Measurements from ENCODE around the gene STARD9.
A peak's percentile ranks its signal among the peaks of the same experiment; 100 is the strongest.
"Not testable (repeated sequence)": the region's sequence is repeated elsewhere in the genome, so short reads cannot be mapped to it uniquely, and the experiment has no call there.

Gene STARD9

GRCh38 chr15:42593143-42593542 is 17.7 kb downstream of the STARD9 start:
- TF ChIP-seq POLR2A (IDR thresholded peaks at IDR 0.05; ENCODE audit: extremely low read depth, insufficient read length) (no peak), CTCF (IDR thresholded peaks at IDR 0.05; ENCODE audit: low read depth, low read length) (no peak), MAX (IDR thresholded peaks at IDR 0.05; ENCODE audit: low read depth, low read length) (no peak), MYC (IDR thresholded peaks at IDR 0.05; ENCODE audit: low read depth, low read length) (no peak)
- no peak for DNase-seq (ENCODE audit: low read depth)
- H3K4me3 ChIP-seq (ENCODE audit: low read depth, low read length) = no peak overlapping the region

GRCh38 chr15:42594095-42594494 is 18.7 kb downstream of the STARD9 start:
- DNase-seq (ENCODE audit: low read depth) = no peak
- TF ChIP-seq MAX (IDR thresholded peaks at IDR 0.05; ENCODE audit: low read depth, low read length) (no peak), MYC (IDR thresholded peaks at IDR 0.05; ENCODE audit: low read depth, low read length) (no peak), POLR2A (IDR thresholded peaks at IDR 0.05; ENCODE audit: extremely low read depth, insufficient read length) (no peak), CTCF (IDR thresholded peaks at IDR 0.05; ENCODE audit: low read depth, low read length) (no peak)
- no peak overlapping the region for H3K4me3 ChIP-seq (ENCODE audit: low read depth, low read length)

GRCh38 chr15:42595626-42596240 is 20.3 kb downstream of the STARD9 start:
- TF ChIP-seq POLR2A (IDR thresholded peaks at IDR 0.05; ENCODE audit: extremely low read depth, insufficient read length) (no peak), MYC (IDR thresholded peaks at IDR 0.05; ENCODE audit: low read depth, low read length) (no peak), CTCF (IDR thresholded peaks at IDR 0.05; ENCODE audit: low read depth, low read length) (no peak), MAX (IDR thresholded peaks at IDR 0.05; ENCODE audit: low read depth, low read length) (no peak)
- no peak for DNase-seq (ENCODE audit: low read depth)
- no peak overlapping the region for H3K4me3 ChIP-seq (ENCODE audit: low read depth, low read length)

- not testable (repeated sequence) for H3K4me3 ChIP-seq (ENCODE audit: low read depth, low read length); DNase-seq (ENCODE audit: low read depth)
These were observed 25.9 kb downstream of the STARD9 start for GRCh38 chr15:42601316-42601715.

- H3K4me3 ChIP-seq (ENCODE audit: low read depth, low read length) = no peak overlapping the region
- TF ChIP-seq MAX (IDR thresholded peaks at IDR 0.05; ENCODE audit: low read depth, low read length) (no peak), CTCF (IDR thresholded peaks at IDR 0.05; ENCODE audit: low read depth, low read length) (no peak), POLR2A (IDR thresholded peaks at IDR 0.05; ENCODE audit: extremely low read depth, insufficient read length) (no peak), MYC (IDR thresholded peaks at IDR 0.05; ENCODE audit: low read depth, low read length) (no peak)
- peak; percentile 27 for DNase-seq (ENCODE audit: low read depth)
These were observed 27.1 kb downstream of the STARD9 start for GRCh38 chr15:42602501-42602900.

GRCh38 chr15:42603978-42604377 is 28.6 kb downstream of the STARD9 start:
- no peak for DNase-seq (ENCODE audit: low read depth)

More at GRCh38 chr15:42603978-42604377, 28.6 kb downstream of the STARD9 start:
- no peak for TF ChIP-seq CTCF (IDR thresholded peaks at IDR 0.05; ENCODE audit: low read depth, low read length)
- no peak for TF ChIP-seq MAX (IDR thresholded peaks at IDR 0.05; ENCODE audit: low read depth, low read length)
- no peak for TF ChIP-seq MYC (IDR thresholded peaks at IDR 0.05; ENCODE audit: low read depth, low read length)
- no peak overlapping the region for H3K4me3 ChIP-seq (ENCODE audit: low read depth, low read length)
